HepG2 (cell line): ENCODE measurements around the gene LTC4S. TPM values are rescaled to one million over a fixed set of nuclear protein-coding genes. Genes with fewer than 3 reads are reported as not detected.

Experiments used
- ATAC-seq: fragments of 200-7000 bp; cut with Tn5 transposase; 3 replicates; pipeline ENCODE4 v1.9.1; 2020; ENCODE audit warnings: mild to moderate bottlenecking, moderate library complexity
- BruUV-seq: library from RNA; stranded (reverse); fragments of 400-500 nt; replicated peaks from 2 replicates; lab custom pipeline; 2021; lab: Mats Ljungman, UMichigan
- CTCF ChIA-PET: fragments of 300-600 bp; formaldehyde crosslinking; extraction: SDS; loops from one replicate; lab custom pipeline; 2021; ENCODE audit warnings: low total read pairs, inconsistent platforms, low intra/inter-chr PET ratio; lab: Yijun Ruan, JAX
- POLR2A ChIA-PET: fragments of 350-600 bp; sonication (Branson Sonifier 250); formaldehyde crosslinking; loops from one replicate; lab custom pipeline; 2020; ENCODE audit warnings: antibody characterized with exemption, inconsistent platforms; lab: Yijun Ruan, JAX
- DNase-seq: peaks from one replicate; pipeline ENCODE4 v3.0.0-alpha.2; 2015; ENCODE audit warnings: low spot score
- FAIRE-seq: peaks from 3 replicates; lab custom pipeline; 2011; peaks lifted over from hg19 to GRCh38; lab: Jason Lieb, UNC
- H2AFZ ChIP-seq: one replicate; pipeline ENCODE4 v1.6.1; 2011; ENCODE audit warnings: low read length, inconsistent platforms
- H3K27ac ChIP-seq: fragments of 300-600 bp; 3 replicates; pipeline ENCODE4 v1.8.0; 2011; ENCODE audit warnings: mixed run types, mild to moderate bottlenecking, mixed read lengths, low read length, inconsistent platforms; ENCODE audit not compliant: insufficient read depth; ENCODE audit errors: extremely low read length
- H3K27me3 ChIP-seq, 2 experiments: fragments of 200-600 bp in 1 of 2; 2 replicates in 1 of 2; 3 replicates in 1 of 2; pipeline versions ENCODE4 v1.6.0 to v1.8.0; 2011; ENCODE audit warnings: low read length in 2 of 2, mild to moderate bottlenecking in 2 of 2, moderate library complexity in 2 of 2, inconsistent platforms in 1 of 2; ENCODE audit not compliant: insufficient read depth in 2 of 2, control insufficient read depth in 1 of 2
- H3K36me3 ChIP-seq, 2 experiments: fragments of 200-600 bp in 1 of 2; replicated peaks in 1 of 2; 2 replicates in 1 of 2; 3 replicates in 1 of 2; pipeline versions ENCODE4 v1.5.1 to v1.8.0; 2011; ENCODE audit warnings: low read length in 2 of 2, inconsistent platforms in 1 of 2; ENCODE audit not compliant: insufficient read depth in 2 of 2, control insufficient read depth in 1 of 2
- H3K4me1 ChIP-seq: 2 replicates; pipeline ENCODE4 v1.5.1; 2012; ENCODE audit warnings: low read length, inconsistent platforms; ENCODE audit not compliant: insufficient read depth
- H3K4me2 ChIP-seq: 2 replicates; pipeline ENCODE4 v1.6.0; 2011; ENCODE audit warnings: low read depth, low read length, inconsistent platforms
- H3K4me3 ChIP-seq, 3 experiments: fragments of 200-600 bp in 1 of 3; sonication (generic), shearing (Covaris generic) in 1 of 3; replicated peaks in 1 of 3; 2 replicates each; pipeline ENCODE4 v1.5.1; 2011 to 2016; ENCODE audit warnings: low read length in 3 of 3, inconsistent platforms in 2 of 3, low read depth in 2 of 3, mild to moderate bottlenecking in 2 of 3, control low read depth in 1 of 3, mixed read lengths in 1 of 3; ENCODE audit not compliant: insufficient read depth in 1 of 3
- H3K79me2 ChIP-seq: one replicate; pipeline ENCODE4 v1.6.1; 2011; ENCODE audit warnings: low read length, inconsistent platforms; ENCODE audit not compliant: insufficient read depth
- H3K9ac ChIP-seq: 2 replicates; pipeline ENCODE4 v1.6.0; 2011; ENCODE audit warnings: mild to moderate bottlenecking, low read depth, low read length, inconsistent platforms; ENCODE audit not compliant: insufficient read depth
- H3K9me3 ChIP-seq: 2 replicates; pipeline ENCODE4 v1.5.1; 2012; ENCODE audit warnings: mild to moderate bottlenecking, low read length
- H4K20me1 ChIP-seq: 2 replicates; pipeline ENCODE4 v1.6.0; 2011; ENCODE audit warnings: inconsistent platforms, mild to moderate bottlenecking, low read length, moderate library complexity; ENCODE audit not compliant: insufficient read depth
- AGO2 ChIP-seq: fragments of 200-400 bp; formaldehyde crosslinking; optimal IDR thresholded peaks from 2 replicates; pipeline ENCODE3; 2017; ENCODE audit warnings: mild to moderate bottlenecking, low read depth, low read length, moderate library complexity
- ATM ChIP-seq: fragments of 450-650 bp; IDR thresholded peaks from 2 replicates; pipeline ENCODE4 v1.7.1; 2017; ENCODE audit warnings: mild to moderate bottlenecking, borderline replicate concordance
- ETV5 ChIP-seq: IDR thresholded peaks from 2 replicates; pipeline ENCODE4 v1.6.1; 2018; ENCODE audit warnings: missing biosample characterization, missing genetic modification reagents, inconsistent platforms, borderline replicate concordance
- FOXA3 ChIP-seq: IDR thresholded peaks from 2 replicates; pipeline ENCODE4 v1.6.1; 2016; ENCODE audit warnings: missing genetic modification reagents, missing compliant biosample characterization
- JDP2 ChIP-seq: sonication (generic); formaldehyde crosslinking; IDR thresholded peaks from 2 replicates; pipeline ENCODE4 v1.8.1; 2022; ENCODE audit warnings: missing genetic modification reagents, borderline replicate concordance
- MXD1 ChIP-seq: sonication (generic); formaldehyde crosslinking; IDR thresholded peaks from 2 replicates; pipeline ENCODE4 v1.4.0; 2020; ENCODE audit warnings: mild to moderate bottlenecking, missing genetic modification reagents
- PHF21A ChIP-seq: sonication (generic); formaldehyde crosslinking; IDR thresholded peaks from 2 replicates; pipeline ENCODE4 v1.5.0; 2020; ENCODE audit warnings: mild to moderate bottlenecking, missing genetic modification reagents
- POLR2AphosphoS2 ChIP-seq: IDR thresholded peaks from 2 replicates; pipeline ENCODE4 v1.6.1; 2011; ENCODE audit warnings: low read depth, low read length, improper control_type of control experiment
- SAFB2 ChIP-seq: sonication (generic); formaldehyde crosslinking; IDR thresholded peaks from 2 replicates; pipeline ENCODE4 v1.5.1; 2020; ENCODE audit warnings: missing genetic modification reagents, low read depth, mild to moderate bottlenecking, borderline replicate concordance
- SMAD3 ChIP-seq: sonication (generic); formaldehyde crosslinking; IDR thresholded peaks from 2 replicates; pipeline ENCODE4 v1.4.0; 2020; ENCODE audit warnings: missing genetic modification reagents
- ZNF550 ChIP-seq: sonication (generic); formaldehyde crosslinking; IDR thresholded peaks from 2 replicates; pipeline ENCODE4 v1.4.0; 2020; ENCODE audit warnings: mild to moderate bottlenecking, missing genetic modification reagents, borderline replicate concordance
- WGBS: methylation state at CpG from one replicate; pipeline ENCODE4 v1.1.6; 2017; ENCODE audit warnings: low lambda C conversion rate; 5-methylcytosine and 5-hydroxymethylcytosine counted together
- in situ Hi-C: cut with HindIII; loops from 2 replicates; pipeline ENCODE4 v1.10.0; 2017; ENCODE audit warnings: low pct_unique_long_range_greater_than_20kb; ENCODE audit not compliant: extremely low pct_ligation_motif_present
- intact Hi-C: fragments of 100-400 bp; cut with micrococcal nuclease; formaldehyde crosslinking; loops from one replicate; pipeline ENCODE4 v1.10.0; 2022; ENCODE audit not compliant: unreplicated experiment
- polyA plus RNA-seq, 8 experiments: library from polyadenylated mRNA; depleted of rRNA in 3 of 8; stranded (reverse) in 7 of 8; unstranded in 1 of 8; fragments of >200 nt; fragmentation: Illumina TruSeq in 4 of 8; extraction: Trizol in 4 of 8; gene quantifications; 2 replicates each; pipeline versions ENCODE4 v1.2.1 to v1.2.3, GENCODE V29; 2011 to 2016; ENCODE audit warnings: low read depth in 4 of 8, missing spikeins in 1 of 8, mixed read lengths in 1 of 8; ENCODE audit not compliant: insufficient read depth in 1 of 8
- total RNA-seq, 5 experiments: library from RNA; depleted of rRNA; stranded (reverse); fragments of >200 nt; fragmentation: Illumina TruSeq; extraction: Trizol; gene quantifications; 2 replicates each; pipeline ENCODE4 v1.2.3, GENCODE V29; 2016; ENCODE audit warnings: low read depth in 1 of 5

The LTC4S gene
- total and polyA plus RNA-seq, 2 of the 13 experiments (the other 11 are each of a cell fraction or from before 2014, with no cell fraction given), result 0.35 TPM; not detected in 1

DNA sequence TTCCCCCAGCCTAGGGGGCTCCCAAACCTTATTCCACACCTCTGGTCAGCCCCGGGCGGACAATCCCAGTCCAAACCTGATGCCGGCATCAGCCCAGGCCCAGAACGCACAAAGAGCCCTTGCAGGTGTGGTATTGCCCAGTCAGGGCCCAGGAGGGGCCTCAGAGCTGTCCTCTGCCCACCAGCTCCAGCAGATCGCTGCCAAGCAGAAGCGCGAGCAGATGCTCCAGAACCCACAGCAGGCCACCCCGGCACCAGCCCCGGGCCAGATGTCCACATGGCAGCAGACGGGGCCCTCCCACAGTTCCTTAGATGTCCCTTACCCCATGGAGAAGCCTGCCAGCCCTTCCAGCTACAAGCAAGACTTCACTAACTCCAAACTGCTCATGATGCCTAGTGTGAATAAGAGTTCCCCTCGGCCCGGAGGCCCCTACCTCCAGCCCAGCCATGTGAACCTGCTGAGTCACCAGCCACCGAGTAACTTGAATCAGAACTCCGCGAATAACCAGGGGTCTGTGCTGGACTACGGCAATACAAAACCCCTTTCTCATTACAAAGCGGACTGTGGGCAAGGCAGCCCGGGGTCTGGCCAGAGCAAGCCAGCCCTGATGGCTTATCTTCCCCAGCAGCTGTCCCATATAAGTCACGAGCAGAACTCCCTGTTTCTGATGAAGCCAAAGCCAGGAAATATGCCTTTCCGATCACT, 27.6 kb upstream of the LTC4S start:
- no peak for DNase-seq
- in situ Hi-C loops (loop anchor here (25.0 kb wide), 1 partner anchor 321 kb away; no protein-coding TSS in a partner anchor), intact Hi-C loops (loop anchor here (10.0 kb wide), 1 partner anchor 139 kb away; the partner anchor contains the start of gene TBC1D9B)
- H3K36me3 ChIP-seq, result peaks cover 23 to 62% of the 10 kb centered on the region in 2 experiments
- H3K79me2 ChIP-seq, result peaks cover 35% of the 10 kb centered on the region
- no peak overlapping the region for H3K4me3 ChIP-seq
- CTCF ChIA-PET, result no interaction called here
- no peak for ATAC-seq
- H3K9ac ChIP-seq, result no peak overlapping the region
- 98% methylated on average over 10 of the region's 20 CpGs for WGBS
- no TSS peak for BruUV-seq
- TF ChIP-seq SMAD3 (no peak), SAFB2 (CRISPR knock-in tag) (no peak), ATM (no peak), FOXA3 (CRISPR knock-in tag) (no peak), POLR2AphosphoS2 (no peak), AGO2 (peak; percentile 64)
- no peaks in the 10 kb centered on the region for H3K27me3 ChIP-seq
- H2AFZ ChIP-seq, result no peak overlapping the region
- H3K9me3 ChIP-seq, result no peaks in the 10 kb centered on the region
- no peak overlapping the region for H3K4me2 ChIP-seq
- no peak for FAIRE-seq
- peaks cover 23% of the 10 kb centered on the region for H4K20me1 ChIP-seq
- POLR2A ChIA-PET, result interaction anchor here (1.2 kb wide), 1 partner anchor 34 kb away, joined by 4 read pairs; the partner anchor contains the start of gene MAML1
- peaks cover 27% of the 10 kb centered on the region for H3K4me1 ChIP-seq
- no peak overlapping the region for H3K27ac ChIP-seq

- Histone ChIP-seq H3K79me2 (peaks cover 31% of the 10 kb centered on the region), H3K9me3 (no peaks in the 10 kb centered on the region), H3K4me1 (peaks cover 21% of the 10 kb centered on the region), H3K4me2 (no peak overlapping the region), H2AFZ (no peak overlapping the region), H4K20me1 (peaks cover 22% of the 10 kb centered on the region), H3K27me3 (no peaks in the 10 kb centered on the region), H3K4me3 (no peak overlapping the region), H3K36me3 (peaks cover 28 to 69% of the 10 kb centered on the region in 2 experiments), H3K9ac (no peak overlapping the region), H3K27ac (no peak overlapping the region)
- intact Hi-C loops, result loop anchor here (10.0 kb wide), 1 partner anchor 138 kb away; the partner anchor contains the start of gene TBC1D9B
- CTCF ChIA-PET, result no interaction called here
- POLR2A ChIA-PET, result interaction anchor here (1.2 kb wide), 1 partner anchor 35 kb away, joined by 4 read pairs; the partner anchor contains the start of gene MAML1
- TF ChIP-seq PHF21A (CRISPR knock-in tag), result no peak
- TF ChIP-seq ETV5 (CRISPR knock-in tag), result no peak
- no peak for TF ChIP-seq ZNF550 (CRISPR knock-in tag)
- no peak for TF ChIP-seq MXD1
- no peak for TF ChIP-seq JDP2
- 94% methylated on average over 12 of the region's 12 CpGs for WGBS
- FAIRE-seq, result no peak
- ATAC-seq, result no peak
- DNase-seq, result no peak
- in situ Hi-C loops, result loop anchor here (25.0 kb wide), 1 partner anchor 320 kb away; no protein-coding TSS in a partner anchor
- no TSS peak for BruUV-seq
Observed at GRCh38 chr5:179766726-179767455, 26.9 kb upstream of the LTC4S start.
